LHCN-M2 (cell line): ENCODE data around the gene TIRAP. TPM values are rescaled to one million over a fixed set of nuclear protein-coding genes. Genes with fewer than 3 reads are reported as not detected.
A peak's percentile ranks its signal among the peaks of the same experiment; 100 is the strongest.

Experiments used
- DNase-seq: peaks from one replicate; pipeline ENCODE4 v3.0.0-alpha.2; 2012; ENCODE audit warnings: low read depth
- total RNA-seq: library from RNA; depleted of rRNA; stranded (reverse); fragments of >200 nt; gene quantifications from 2 replicates; pipeline ENCODE4 v1.2.3, GENCODE V29; 2014

The TIRAP gene
- total RNA-seq, 1 experiment from 2014 or later = 5.0 TPM

DNA sequence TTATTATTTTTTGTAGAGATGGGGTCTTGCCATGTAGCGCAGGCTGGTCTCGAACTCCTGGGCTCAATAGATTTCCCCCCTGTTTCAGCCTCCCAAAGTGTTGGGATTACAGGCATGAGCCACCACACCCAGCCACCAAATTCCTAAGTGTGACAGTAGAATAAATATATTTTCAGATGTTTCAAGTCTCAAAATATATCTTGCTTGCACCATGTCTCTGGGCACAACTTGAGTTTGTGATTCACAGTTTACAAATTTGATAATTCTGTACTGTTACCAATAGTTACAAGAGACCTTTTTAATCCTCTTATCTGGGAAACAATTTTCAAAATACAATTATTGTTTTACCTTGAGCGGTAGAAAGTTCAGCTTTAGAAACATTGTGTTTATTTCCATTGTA, 40.1 kb downstream of the TIRAP start:
- DNase-seq = no peak

- no peak for DNase-seq
Measured at GRCh38 chr11:126327281-126328000, 44.5 kb downstream of the TIRAP start.

DNA sequence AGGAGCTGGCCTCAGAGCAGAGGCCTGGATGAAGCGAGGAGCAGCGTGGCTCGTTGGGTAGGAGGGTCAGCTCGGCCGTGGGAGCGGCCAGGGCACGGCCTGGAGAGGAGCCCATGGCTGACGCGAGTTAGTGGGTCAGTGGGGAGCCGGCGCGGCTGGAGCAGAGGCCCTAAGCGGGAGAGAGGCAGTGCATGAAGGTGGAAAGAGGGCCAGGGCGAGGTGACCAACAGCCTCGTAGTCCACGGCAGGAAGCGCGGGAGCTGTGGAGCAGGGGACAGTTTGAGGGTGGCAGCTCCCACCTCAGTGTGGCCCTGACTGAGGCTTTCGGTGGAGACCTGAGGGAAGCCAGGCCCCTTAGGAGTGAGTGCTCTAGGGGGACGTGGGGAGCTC, 45.1 kb downstream of the TIRAP start:
- DNase-seq = no peak

DNA sequence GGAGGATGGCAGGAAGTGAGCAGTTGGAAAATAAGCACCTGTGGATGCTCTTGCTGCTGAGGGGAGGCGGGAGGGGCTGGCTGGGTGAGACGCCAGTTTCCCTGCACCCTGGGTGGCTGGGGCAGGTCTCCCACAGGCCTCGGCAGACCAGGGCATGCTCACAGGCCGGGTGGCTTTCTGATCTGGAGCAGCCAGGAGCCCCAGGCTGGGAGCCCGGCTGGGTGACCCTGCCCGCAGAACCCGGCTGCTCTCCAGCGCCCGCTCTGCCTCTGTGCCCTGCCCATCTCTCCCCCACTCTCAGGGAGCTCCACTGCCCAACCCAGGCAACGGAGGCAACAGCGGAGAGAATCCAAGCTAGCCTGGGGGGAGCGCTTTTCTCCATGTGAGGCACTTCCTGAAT, 45.6 kb downstream of the TIRAP start:
- no peak for DNase-seq

GRCh38 chr11:126328938-126329643, 46.2 kb downstream of the TIRAP start:
- DNase-seq = no peak

DNA sequence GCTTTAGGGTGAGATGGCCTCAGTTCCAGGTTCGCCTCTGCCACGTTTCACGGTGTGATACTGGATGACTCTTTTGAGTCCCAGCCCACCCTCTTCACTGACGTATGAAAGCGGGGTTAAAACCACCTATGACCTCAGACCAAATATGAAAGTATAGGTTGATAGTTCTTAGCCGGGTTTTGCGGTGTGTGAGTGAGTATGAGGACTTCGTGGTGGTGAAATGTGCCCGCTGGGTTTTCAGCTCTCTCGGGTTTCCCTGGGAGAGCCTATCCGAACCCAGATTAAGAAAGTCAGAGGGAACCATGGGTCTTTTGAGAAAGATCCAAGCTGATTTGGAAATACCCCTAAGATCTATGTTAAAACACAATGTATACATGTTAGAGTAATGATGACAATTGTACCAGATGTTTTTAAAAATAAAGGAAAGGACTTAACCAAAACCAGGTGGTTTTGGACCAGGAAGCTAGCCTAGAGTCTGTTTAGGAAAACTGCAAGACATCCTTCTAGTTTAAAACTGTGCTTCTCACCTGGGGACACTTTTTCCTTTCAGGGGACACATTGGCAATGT, 46.8 kb downstream of the TIRAP start:
- DNase-seq = no peak

DNA sequence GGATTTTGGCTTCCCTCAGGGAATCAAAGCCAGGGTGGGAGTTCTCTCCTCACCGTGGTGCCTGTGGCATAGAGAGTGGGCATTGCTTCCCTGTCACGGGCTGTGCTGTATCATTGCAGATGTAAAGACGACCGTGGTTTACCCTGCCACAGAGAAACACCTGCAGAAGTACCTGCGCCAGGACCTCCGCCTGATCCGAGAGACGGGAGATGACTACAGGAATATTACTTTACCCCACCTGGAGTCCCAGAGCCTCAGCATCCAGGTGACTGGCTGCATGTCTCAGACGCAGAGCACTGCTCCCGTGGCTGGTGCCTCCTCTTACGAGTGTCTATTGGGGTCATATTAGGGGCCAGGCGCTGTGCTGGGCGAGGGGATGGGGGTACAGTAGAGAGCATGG, 48.4 kb downstream of the TIRAP start:
- DNase-seq = no peak

DNA sequence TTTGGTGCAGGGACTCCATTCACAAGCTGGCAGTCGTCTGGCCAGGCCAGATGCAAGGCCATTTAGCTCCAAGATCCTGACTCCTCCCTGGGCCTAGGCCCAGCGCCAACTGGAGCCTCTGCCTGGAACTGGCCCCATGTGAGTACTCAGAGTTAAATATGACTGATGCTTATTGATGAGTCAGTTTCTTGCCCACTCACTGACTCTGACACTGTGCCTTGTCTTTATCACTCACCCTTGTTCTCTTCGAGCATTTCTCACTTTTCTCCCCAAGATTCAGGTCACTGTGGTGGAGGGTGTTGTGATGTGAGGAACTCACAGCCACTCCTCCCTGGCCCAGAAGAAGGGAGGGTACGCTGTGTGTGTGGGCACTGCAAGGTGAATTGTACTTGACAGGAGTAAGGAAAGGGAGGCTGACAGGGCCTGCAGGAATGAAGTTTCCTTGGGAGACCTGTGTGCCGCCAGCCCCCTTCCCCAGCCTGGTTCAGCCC, 49.4 kb downstream of the TIRAP start:
- peak; percentile 89 for DNase-seq

DNA sequence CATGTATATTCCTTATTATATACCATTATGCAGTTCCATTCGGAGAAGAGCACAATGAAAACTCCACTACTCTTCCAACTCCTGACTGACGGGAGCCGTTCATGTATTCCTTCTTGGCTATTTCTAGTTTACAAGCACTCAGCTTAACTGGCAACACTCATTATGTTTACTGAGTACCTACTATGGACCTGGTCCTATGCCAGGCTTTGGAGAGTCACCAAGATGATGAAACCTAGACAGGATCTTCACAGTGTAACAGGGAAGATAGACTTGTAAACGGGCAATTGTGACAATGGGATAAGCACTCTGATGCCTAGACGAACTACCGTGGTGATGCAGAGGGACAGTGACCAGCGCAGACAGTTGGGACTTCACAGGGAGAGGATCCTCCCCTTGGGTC, 50.2 kb downstream of the TIRAP start:
- DNase-seq = no peak

DNA sequence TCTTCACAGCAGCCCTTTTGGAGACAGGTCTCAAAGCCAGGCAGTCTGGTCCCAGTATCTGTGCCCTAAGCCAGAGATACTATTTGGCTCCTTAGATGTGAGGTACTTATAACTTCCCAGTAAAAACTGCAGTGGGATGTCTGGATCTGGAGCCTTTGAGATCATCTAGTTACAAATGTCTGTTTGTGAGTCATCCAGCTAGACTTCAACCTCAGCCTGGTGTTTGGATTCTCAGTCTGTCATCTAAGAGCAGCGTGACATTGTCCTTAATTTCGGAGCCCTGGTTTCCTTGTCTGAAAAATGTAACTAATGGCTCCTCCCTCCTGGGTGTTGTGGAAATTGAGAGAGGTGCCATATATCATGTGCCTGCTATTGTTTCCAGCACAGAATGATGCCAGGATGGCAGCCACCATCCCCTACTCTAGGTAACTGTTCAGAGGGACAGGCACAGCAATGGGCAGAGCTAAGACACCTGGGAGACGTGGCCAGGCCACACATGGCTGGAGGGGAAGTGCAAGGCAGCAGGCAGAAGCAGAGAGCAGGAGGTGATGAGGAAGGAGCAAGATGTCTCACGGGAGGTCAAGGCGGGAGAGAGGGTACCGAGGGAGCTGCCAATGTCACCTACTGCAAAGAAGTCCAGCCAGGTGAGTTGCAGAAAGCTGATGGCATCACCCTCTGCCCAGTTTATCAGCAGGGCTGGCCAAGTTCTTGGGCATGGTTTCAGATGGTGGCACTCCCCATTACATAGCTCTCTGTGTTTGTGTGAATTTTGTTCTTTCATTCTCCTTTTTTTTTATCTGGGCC, 52.0 kb downstream of the TIRAP start:
- peak; percentile 40 for DNase-seq

GRCh38 chr11:126335463-126335760, 52.5 kb downstream of the TIRAP start:
- no peak for DNase-seq

- no peak for DNase-seq
Measured at GRCh38 chr11:126336138-126336541, 53.2 kb downstream of the TIRAP start.

GRCh38 chr11:126336671-126337101, 53.8 kb downstream of the TIRAP start:
- no peak for DNase-seq

DNA sequence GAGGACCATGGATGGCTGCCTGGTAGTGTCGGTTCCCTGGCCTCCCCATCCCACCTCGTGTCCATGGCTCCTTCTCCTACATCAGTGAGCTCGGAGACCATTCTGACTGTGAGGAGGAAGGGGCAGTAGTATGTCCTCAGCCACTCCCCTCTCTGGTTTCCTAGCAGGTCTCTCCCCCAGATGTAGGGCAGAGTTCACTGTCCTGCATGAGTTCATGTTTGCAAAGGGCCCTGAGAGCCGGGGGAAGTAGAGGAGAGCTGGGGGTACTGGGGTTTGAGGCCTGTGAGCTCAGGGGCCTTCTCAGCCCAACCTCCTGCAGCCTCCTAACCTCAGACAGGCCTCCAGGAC, 54.2 kb downstream of the TIRAP start:
- DNase-seq = no peak

DNA sequence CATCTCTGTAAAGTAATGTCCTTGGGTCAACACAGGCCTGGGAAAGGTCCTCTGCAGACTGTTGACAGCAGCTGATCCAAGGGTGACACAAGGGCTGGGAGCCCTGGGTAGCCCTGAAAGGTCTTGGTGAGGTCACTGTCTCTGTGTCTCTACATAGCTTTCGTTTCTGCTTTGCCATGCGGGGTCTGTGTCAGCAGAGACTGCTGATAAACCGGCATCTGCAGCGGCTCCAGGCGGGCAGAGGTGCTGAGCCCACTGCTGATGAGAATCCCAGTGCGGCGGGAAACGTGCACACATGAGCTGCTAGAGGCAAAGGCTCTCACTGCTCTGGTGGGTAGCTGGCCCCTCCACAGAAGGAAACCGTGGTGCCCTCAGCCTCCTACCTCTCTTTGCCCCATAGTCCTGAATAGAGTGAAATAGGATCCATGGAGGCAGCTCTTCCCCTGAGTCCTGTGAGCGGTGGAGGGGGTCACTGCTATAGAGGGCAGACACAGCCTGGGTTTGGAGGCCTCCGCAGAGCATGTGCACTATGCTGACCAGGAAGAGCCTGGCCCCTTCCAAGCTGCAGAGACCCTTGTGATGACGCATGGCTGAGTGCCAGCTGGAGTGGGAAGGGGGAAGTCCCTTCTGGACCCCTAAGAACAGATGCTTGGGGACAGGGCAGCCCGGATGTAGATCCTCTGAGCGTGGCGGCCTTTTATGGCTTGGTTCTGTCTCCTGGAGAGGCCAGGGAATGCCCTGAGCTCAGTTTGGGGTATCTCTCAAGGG, 54.8 kb downstream of the TIRAP start:
- DNase-seq = no peak

GRCh38 chr11:126338346-126339055, 55.6 kb downstream of the TIRAP start:
- no peak for DNase-seq

DNA sequence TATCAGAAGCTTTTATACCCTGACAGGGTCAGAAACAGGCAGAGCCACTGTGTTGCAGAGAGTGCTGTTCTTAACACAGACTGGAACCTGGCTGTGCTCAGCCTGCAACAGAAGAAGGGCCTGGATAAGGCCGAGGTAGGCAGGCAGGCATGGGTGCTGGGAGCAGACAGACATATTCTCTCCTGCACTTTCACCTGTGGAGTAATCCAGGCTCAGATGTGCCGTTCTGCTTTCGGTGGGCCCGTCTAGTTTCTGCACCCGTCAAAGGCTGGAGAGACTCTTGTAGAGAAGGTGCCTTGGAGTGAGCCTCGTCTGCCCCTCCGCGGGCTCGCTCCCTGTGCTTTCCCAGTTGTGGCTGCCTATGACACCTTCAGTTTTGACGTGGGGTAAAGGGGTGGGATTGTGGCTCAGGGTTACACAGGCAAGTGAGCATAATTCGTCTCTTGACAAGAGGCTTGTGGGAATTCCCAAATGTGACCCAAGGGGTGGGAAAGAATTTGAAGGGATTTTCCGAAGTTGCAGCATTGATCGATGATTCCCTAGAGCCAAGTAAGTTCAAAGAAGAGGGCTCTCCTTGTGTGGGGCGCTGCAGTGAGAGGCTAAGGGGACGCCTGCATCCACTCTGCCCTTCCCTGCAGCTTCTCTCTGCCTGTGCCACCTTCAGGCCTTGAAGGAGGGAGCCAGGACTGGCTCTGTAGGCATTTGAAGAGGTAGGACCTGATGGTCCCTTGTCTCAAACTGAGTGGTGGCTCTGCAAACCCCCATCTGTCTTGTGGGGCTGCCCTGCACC, 56.4 kb downstream of the TIRAP start:
- DNase-seq = no peak

DNA sequence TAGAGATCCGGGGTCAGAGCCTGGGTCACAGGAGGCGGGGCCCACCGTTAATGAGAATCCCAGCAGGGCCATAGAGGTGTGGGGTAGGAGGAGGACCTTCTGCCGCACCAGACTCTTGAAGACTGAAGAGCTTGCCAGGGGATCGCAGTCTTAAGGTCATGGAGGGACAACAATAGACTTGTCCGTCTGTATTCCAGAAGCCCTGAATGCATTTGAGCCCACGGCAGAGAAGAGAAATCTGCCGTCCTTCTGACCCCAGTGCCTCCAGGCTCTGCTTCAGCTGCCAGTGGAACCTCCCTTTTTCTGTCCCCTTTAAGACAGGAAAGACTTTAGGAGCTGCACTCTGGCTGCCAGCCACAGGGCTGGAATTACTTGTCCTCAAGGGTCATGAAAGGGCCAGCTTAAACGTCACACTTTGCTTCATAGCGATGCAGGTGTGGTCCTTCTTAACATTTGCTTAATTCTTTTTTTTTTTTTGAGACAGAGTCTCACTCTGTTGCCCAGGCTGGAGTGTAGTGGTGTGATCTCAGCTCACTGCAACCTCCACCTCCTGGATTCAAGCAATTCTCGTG, 57.1 kb downstream of the TIRAP start:
- no peak for DNase-seq

DNA sequence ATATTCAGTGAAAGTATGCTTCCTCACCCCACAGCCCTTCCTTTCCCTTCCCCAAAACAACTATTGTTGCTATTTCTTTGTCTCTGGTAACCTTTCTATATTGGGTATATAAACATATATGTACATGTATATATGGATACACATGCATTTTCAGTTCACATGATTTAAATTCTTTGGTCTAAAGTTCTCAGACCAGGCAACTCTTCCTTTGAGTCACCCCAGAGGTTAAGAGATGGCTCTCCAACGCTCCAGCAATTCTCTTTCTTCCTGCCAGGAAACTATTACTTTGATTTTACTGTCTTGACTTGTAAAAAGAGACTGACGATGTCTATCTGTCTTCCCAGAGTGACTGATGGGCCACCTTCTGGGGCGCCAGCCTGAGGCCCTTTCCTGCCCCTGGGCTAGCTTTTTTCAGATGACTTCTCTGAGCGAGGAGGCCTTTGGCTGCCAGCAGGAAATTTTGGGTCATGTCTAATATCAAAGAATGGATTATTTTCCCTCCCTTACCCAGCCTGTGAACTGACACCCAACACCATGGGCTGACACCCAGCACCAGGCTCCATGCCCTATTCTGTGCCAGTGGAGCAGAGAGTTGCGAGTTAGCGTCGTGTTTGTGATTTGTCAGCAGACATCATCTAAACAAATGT, 58.2 kb downstream of the TIRAP start:
- DNase-seq = no peak
